Measurements from ENCODE around the gene LMX1B. TPM values are rescaled to one million over a fixed set of nuclear protein-coding genes. Genes with fewer than 3 reads are reported as not detected.

LMX1B gene
- total RNA-seq, 1 experiment from 2014 or later = not detected

GRCh38 chr9:126703002-126703865 is 89.5 kb downstream of the LMX1B start:
- Histone ChIP-seq H4K20me1 (ENCODE audit: insufficient read depth, low read depth, low read length) (peaks cover 3% of the 10 kb centered on the region; the same call in 1 of the 2 replicates), H3K9me2 (replicated peaks; ENCODE audit: insufficient read depth, low read length) (no peaks in the 10 kb centered on the region), H3K4me2 (ENCODE audit: low read depth, low read length, poor library complexity, severe bottlenecking) (no peak overlapping the region), H3K4me1 (ENCODE audit: low read length) (no peaks in the 10 kb centered on the region), H2AFZ (ENCODE audit: low read length) (no peak overlapping the region), H3K27me3 (ENCODE audit: low read length) (no peaks in the 10 kb centered on the region), H3K79me2 (ENCODE audit: low read length) (no peaks in the 10 kb centered on the region), H3K36me3 (ENCODE audit: insufficient read depth, low read length) (no peaks in the 10 kb centered on the region), H3K4me3 (ENCODE audit: low read length) (no peak overlapping the region), H3K9ac (ENCODE audit: low read length) (no peak overlapping the region), H3K27ac (ENCODE audit: low read length) (no peak overlapping the region), H3K9me3 (ENCODE audit: low read length) (no peaks in the 10 kb centered on the region)
- DNase-seq = no peak

DNA sequence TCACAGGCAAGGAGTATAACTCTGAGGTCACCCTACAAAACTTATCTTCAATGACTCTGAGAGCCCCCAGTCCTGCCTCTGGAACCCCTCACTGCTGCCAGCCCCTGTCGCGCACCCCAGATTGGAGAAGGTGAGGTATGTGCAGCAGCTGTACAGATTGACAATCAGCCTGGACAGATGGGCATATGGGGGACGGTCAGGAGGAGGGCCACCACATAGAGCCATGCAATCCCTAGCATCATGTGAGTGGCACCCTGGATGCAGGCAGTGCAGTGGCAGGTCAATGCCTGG is 90.1 kb downstream of the LMX1B start:
- Histone ChIP-seq H3K4me1 (ENCODE audit: low read length) (no peaks in the 10 kb centered on the region), H3K27ac (ENCODE audit: low read length) (no peak overlapping the region), H3K9me3 (ENCODE audit: low read length) (no peaks in the 10 kb centered on the region), H3K79me2 (ENCODE audit: low read length) (no peaks in the 10 kb centered on the region), H2AFZ (ENCODE audit: low read length) (no peak overlapping the region), H3K4me3 (ENCODE audit: low read length) (no peak overlapping the region), H3K9ac (ENCODE audit: low read length) (no peak overlapping the region), H3K27me3 (ENCODE audit: low read length) (no peaks in the 10 kb centered on the region), H3K9me2 (replicated peaks; ENCODE audit: insufficient read depth, low read length) (no peaks in the 10 kb centered on the region), H3K4me2 (ENCODE audit: low read depth, low read length, poor library complexity, severe bottlenecking) (no peak overlapping the region), H4K20me1 (ENCODE audit: insufficient read depth, low read depth, low read length) (peaks cover 3% of the 10 kb centered on the region; the same call in 1 of the 2 replicates), H3K36me3 (ENCODE audit: insufficient read depth, low read length) (no peaks in the 10 kb centered on the region)
- DNase-seq = no peak

DNA sequence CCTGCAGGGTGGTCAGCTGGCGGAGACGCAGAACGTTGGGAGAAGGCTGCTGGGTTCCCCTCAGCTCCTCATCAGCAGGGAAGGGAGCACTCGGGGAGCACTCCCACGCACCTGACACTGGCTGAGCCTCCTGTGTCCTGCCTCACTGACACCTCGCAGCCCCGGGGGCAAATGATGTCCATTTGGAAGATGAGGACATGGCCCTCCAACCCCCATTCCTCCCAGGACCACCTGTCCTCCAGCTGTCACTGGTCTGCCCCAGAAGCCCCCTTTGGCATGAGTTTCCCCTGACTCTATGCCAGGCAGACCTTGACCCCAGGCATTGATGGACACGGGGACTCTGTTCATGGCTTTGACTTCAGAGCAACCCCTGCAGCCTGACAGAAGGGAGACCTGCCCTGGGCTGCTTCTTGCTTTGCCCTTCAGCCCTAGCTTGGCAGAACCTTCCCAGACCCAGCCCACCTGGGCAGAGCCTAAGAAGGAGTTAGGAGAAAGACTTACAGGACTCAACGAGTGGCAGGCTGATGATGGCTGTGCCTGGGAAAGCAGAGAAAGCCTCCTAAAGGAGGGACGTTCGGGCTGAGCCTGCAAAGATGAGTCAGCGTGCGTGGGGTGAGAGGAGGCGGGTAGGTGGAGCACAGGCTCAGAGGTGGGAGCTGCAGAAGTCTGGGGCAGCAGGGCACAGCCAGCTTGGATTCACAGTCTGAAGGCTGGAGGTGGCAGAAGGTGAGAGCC is 90.6 kb downstream of the LMX1B start:
- H3K9me3 ChIP-seq (ENCODE audit: low read length) = no peaks in the 10 kb centered on the region
- H3K4me2 ChIP-seq (ENCODE audit: low read depth, low read length, poor library complexity, severe bottlenecking) = no peak overlapping the region
- no peak overlapping the region for H3K4me3 ChIP-seq (ENCODE audit: low read length)
- H3K4me1 ChIP-seq (ENCODE audit: low read length) = no peaks in the 10 kb centered on the region
- H3K9me2 ChIP-seq (replicated peaks; ENCODE audit: insufficient read depth, low read length) = no peaks in the 10 kb centered on the region
- no peak for DNase-seq
- no peaks in the 10 kb centered on the region for H3K79me2 ChIP-seq (ENCODE audit: low read length)
- no peaks in the 10 kb centered on the region for H3K27me3 ChIP-seq (ENCODE audit: low read length)
- H2AFZ ChIP-seq (ENCODE audit: low read length) = no peak overlapping the region
- H3K9ac ChIP-seq (ENCODE audit: low read length) = no peak overlapping the region
- H3K27ac ChIP-seq (ENCODE audit: low read length) = no peak overlapping the region
- no peaks in the 10 kb centered on the region for H3K36me3 ChIP-seq (ENCODE audit: insufficient read depth, low read length)
- H4K20me1 ChIP-seq (ENCODE audit: insufficient read depth, low read depth, low read length) = 0 out of 2 replicates have a peak, but pooled peaks cover 3% of the 10 kb centered on the region

DNA sequence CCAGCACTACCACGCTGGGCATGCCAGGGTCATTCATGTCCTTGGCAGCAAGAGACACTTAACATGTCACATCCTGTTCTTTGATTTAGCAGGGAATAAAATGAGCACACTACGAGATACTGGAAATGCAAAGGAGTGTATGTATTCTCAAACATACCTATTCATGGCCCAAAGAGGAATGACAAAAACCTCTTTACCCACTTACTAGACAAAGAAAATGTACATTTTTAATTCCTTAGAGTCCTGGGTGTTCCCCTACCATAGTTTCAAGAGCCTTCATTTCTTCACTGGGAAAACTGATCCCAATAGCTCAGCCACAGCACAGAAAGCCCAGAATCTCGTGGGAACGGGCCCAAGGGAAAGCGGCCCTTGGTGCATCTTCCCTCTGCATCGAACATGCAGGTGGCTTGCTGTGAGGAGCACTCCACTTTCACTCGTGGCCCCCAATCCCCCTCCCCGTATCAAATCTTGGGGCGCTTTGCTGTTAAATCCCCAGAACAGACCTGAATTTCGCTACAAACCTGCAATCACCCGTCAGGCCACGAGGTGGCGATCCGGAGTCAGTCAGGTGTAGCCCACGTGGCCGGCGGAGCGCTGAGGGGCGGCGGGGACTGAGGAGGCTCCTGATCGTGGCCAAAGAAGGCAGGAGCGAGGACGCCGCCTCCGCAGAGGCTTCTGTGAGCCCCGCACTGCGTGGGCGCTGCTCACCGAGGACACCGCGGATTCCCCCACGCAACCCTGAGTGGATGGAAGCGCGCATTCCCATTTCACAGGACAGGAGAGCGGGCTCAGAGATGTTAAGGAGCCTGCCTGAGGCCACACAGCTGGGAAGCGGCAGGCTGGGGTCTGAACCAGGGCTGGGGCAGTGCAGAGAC is 91.4 kb downstream of the LMX1B start:
- no peaks in the 10 kb centered on the region for H3K36me3 ChIP-seq (ENCODE audit: insufficient read depth, low read length)
- 0 out of 2 replicates have a peak, but pooled peaks cover 3% of the 10 kb centered on the region for H4K20me1 ChIP-seq (ENCODE audit: insufficient read depth, low read depth, low read length)
- no peak overlapping the region for H3K9ac ChIP-seq (ENCODE audit: low read length)
- no peaks in the 10 kb centered on the region for H3K9me3 ChIP-seq (ENCODE audit: low read length)
- H3K4me2 ChIP-seq (ENCODE audit: low read depth, low read length, poor library complexity, severe bottlenecking) = no peak overlapping the region
- no peaks in the 10 kb centered on the region for H3K79me2 ChIP-seq (ENCODE audit: low read length)
- H3K27me3 ChIP-seq (ENCODE audit: low read length) = no peaks in the 10 kb centered on the region
- peak; percentile 92 for DNase-seq
- H3K4me3 ChIP-seq (ENCODE audit: low read length) = no peak overlapping the region
- H2AFZ ChIP-seq (ENCODE audit: low read length) = no peak overlapping the region
- H3K4me1 ChIP-seq (ENCODE audit: low read length) = no peaks in the 10 kb centered on the region
- no peaks in the 10 kb centered on the region for H3K9me2 ChIP-seq (replicated peaks; ENCODE audit: insufficient read depth, low read length)
- H3K27ac ChIP-seq (ENCODE audit: low read length) = no peak overlapping the region

GRCh38 chr9:126705767-126706697 is 92.3 kb downstream of the LMX1B start:
- Histone ChIP-seq H3K4me1 (ENCODE audit: low read length) (no peaks in the 10 kb centered on the region), H3K9me3 (ENCODE audit: low read length) (no peaks in the 10 kb centered on the region), H3K79me2 (ENCODE audit: low read length) (no peaks in the 10 kb centered on the region), H3K9me2 (replicated peaks; ENCODE audit: insufficient read depth, low read length) (no peaks in the 10 kb centered on the region), H3K36me3 (ENCODE audit: insufficient read depth, low read length) (no peaks in the 10 kb centered on the region), H3K4me3 (ENCODE audit: low read length) (no peak overlapping the region), H2AFZ (ENCODE audit: low read length) (no peak overlapping the region), H3K27me3 (ENCODE audit: low read length) (no peaks in the 10 kb centered on the region), H3K4me2 (ENCODE audit: low read depth, low read length, poor library complexity, severe bottlenecking) (no peak overlapping the region), H4K20me1 (ENCODE audit: insufficient read depth, low read depth, low read length) (0 out of 2 replicates have a peak, but pooled peaks cover 3% of the 10 kb centered on the region), H3K9ac (ENCODE audit: low read length) (no peak overlapping the region), H3K27ac (ENCODE audit: low read length) (no peak overlapping the region)
- DNase-seq = peak; percentile 89

GRCh38 chr9:126706698-126707053 is 92.9 kb downstream of the LMX1B start:
- Histone ChIP-seq H3K9me3 (ENCODE audit: low read length) (no peaks in the 10 kb centered on the region), H3K9ac (ENCODE audit: low read length) (no peak overlapping the region), H3K4me2 (ENCODE audit: low read depth, low read length, poor library complexity, severe bottlenecking) (no peak overlapping the region), H3K36me3 (ENCODE audit: insufficient read depth, low read length) (no peaks in the 10 kb centered on the region), H3K4me1 (ENCODE audit: low read length) (no peaks in the 10 kb centered on the region), H3K4me3 (ENCODE audit: low read length) (no peak overlapping the region), H4K20me1 (ENCODE audit: insufficient read depth, low read depth, low read length) (0 out of 2 replicates have a peak, but pooled peaks cover 3% of the 10 kb centered on the region), H2AFZ (ENCODE audit: low read length) (no peak overlapping the region), H3K9me2 (replicated peaks; ENCODE audit: insufficient read depth, low read length) (no peaks in the 10 kb centered on the region), H3K79me2 (ENCODE audit: low read length) (no peaks in the 10 kb centered on the region), H3K27me3 (ENCODE audit: low read length) (no peaks in the 10 kb centered on the region), H3K27ac (ENCODE audit: low read length) (no peak overlapping the region)
- DNase-seq = no peak

DNA sequence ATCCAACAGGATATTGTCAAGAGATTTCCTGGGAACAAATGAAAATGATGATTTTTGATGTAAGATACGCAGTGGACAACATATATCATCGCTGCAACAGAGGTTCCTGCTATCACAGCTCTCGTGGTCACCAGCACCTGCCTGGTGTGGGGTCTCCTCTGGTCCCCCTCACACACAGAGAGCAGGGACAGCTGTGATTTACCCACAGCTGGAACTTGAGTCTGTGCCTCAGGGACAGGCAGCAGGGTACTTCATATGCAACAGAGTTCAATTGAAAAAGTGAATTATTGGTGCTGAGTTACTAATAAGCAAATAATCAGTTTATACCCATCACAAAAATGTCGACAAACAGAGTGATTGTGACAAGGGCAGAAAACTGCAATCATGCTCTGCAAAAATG is 93.4 kb downstream of the LMX1B start:
- no peaks in the 10 kb centered on the region for H3K36me3 ChIP-seq (ENCODE audit: insufficient read depth, low read length)
- H3K9me2 ChIP-seq (replicated peaks; ENCODE audit: insufficient read depth, low read length) = no peaks in the 10 kb centered on the region
- no peaks in the 10 kb centered on the region for H3K4me1 ChIP-seq (ENCODE audit: low read length)
- H3K79me2 ChIP-seq (ENCODE audit: low read length) = no peaks in the 10 kb centered on the region
- no peak overlapping the region for H3K9ac ChIP-seq (ENCODE audit: low read length)
- H3K9me3 ChIP-seq (ENCODE audit: low read length) = no peaks in the 10 kb centered on the region
- 0 out of 2 replicates have a peak, but pooled peaks cover 3% of the 10 kb centered on the region for H4K20me1 ChIP-seq (ENCODE audit: insufficient read depth, low read depth, low read length)
- no peak overlapping the region for H3K4me3 ChIP-seq (ENCODE audit: low read length)
- H2AFZ ChIP-seq (ENCODE audit: low read length) = no peak overlapping the region
- no peak for DNase-seq
- no peak overlapping the region for H3K4me2 ChIP-seq (ENCODE audit: low read depth, low read length, poor library complexity, severe bottlenecking)
- H3K27me3 ChIP-seq (ENCODE audit: low read length) = no peaks in the 10 kb centered on the region
- H3K27ac ChIP-seq (ENCODE audit: low read length) = no peak overlapping the region

All from Karpas-422 (cell line).